Embryonic facial prominence (tissue), 1 donor: ENCODE data around the gene ZNF555.
"Not testable (repeated sequence)": the region's sequence is repeated elsewhere in the genome, so short reads cannot be mapped to it uniquely, and the experiment has no call there.

Experiments used
- DNase-seq: peaks from one replicate; pipeline ENCODE4 v3.0.0-alpha.2; 2016; ENCODE audit errors: extremely low spot score

ZNF555 gene

DNA sequence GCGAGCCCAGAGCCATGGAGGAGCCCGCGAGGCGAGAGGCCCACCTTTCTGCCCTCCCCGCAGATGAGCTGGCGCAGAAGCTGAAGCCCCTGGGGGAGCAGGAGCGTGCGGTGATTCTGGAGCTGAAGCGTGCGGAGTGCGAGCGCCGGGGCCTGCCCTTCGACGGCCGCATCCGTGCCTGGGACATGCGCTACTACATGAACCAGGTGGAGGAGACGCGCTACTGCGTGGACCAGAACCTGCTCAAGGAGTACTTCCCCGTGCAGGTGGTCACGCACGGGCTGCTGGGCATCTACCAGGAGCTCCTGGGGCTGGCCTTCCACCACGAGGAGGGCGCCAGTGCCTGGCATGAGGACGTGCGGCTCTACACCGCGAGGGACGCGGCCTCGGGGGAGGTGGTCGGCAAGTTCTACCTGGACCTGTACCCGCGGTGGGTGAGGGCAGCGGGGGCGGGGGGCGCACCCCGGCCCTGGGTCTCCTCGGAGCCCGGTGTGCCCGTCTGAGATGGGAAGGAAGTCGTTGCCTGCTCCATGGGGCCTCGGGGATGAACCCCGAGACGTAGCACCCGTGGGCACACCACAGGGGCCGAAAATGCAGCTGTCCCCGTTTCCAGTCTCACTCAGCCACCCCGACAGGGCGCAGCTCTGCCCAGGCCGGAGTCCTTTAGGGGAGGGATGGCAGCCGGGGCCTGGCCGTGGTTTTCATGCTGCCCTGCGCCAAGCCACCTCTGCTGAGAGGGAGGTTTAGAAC lies 33.7 kb upstream of the ZNF555 start:
- DNase-seq, result no peak

DNA sequence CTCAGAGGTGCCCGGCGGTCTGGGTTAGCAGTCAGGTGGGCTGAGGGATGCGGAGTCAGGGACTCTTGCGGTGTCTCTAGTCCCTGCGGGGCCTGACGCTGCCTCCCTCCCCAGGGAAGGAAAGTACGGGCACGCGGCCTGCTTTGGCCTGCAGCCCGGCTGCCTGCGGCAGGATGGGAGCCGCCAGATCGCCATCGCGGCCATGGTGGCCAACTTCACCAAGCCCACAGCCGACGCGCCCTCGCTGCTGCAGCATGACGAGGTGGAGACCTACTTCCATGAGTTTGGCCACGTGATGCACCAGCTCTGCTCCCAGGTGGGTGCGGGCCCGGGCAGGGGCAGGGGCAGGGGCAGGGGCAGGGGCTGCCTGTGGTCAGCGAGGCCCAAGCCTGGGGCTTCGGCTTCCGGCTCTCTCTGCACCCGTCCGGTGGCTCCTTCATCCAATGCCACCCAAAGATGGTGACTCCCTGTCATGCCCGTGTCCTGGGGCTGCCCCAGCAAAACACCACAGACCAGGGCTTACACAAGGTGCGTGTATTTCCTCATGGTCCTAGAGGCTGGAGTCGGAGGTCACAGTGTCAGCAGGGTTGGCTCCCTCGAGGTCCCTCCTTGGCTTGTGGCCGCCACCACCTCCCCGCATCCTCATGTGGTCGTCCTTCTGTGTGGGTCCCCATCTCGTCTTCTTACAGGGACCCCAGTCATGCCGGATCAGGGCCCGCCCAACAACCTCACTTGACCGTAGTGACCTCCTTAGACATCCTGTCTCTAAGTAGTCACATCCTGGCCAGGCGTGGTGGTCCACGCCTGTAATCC lies 32.9 kb upstream of the ZNF555 start:
- no peak for DNase-seq

DNA sequence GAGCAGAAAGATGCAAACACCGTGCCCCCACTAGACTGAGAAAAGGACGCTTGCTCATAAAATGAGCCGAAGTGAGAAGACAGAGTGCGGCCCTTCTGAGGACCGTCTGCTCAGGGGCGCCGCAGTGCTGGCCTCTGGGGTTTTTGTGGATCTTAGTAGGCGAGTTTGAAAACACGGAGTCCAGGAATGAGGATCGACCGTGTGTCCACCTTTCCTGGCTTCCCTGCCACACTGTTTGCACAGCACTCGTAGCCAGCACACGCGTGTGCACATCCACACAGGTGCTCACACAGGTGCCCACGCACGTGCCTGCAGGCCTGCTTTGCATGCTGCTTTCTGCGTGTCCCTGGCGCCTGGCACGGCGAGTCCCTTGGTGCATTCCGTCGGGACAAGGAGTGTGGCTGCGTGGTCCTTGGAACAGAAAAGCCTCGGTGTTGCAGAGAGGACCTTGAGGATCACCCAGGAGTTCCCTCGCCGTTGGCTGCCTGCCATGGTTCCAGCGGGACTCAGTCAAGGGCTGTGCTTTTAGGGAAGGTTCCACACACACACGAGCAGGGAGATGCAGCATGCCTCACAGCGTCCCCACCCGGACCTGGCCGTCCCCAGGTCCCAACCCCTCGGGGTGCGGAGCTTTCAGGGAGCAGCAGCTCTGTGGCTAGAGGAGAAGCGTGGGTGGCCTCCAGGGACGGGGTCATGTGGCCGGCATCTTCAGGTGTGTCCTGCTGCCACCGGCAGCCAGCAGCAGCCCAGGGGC lies 31.7 kb upstream of the ZNF555 start:
- DNase-seq, result no peak

DNA sequence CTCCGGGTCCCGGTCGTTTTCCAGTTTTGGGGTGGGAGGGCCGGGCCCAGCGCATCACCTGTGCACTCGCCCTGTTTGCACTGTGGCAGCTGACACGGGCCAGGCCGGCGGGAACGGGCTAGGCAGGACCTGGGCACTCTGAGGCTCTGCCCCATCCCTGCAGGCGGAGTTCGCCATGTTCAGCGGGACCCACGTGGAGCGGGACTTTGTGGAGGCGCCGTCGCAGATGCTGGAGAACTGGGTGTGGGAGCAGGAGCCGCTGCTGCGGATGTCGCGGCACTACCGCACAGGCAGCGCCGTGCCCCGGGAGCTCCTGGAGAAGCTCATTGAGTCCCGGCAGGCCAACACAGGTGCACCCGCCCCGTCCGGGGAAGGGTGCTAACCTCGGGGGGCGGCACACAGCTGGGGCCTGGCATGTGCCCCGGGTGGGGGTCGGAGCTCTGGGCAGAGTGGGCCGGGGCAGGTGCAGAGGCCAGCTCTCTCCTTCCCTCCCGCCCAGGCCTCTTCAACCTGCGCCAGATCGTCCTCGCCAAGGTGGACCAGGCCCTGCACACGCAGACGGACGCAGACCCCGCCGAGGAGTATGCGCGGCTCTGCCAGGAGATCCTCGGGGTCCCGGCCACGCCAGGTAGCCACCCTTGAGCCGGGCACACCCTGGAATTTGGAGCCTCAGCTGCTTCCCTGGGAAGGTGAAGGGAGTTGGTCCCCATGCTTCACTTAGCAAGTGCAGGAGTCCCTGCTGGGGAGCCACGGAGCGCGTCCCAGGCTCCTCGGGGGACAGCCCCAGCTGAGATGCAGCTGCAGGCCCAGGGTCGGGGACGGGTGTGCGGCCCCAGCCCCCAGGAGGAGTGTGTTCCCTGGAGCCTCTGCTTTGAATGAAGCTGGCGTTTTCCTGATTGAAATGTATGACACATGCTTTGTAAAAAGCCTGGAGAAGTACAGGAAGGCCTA lies 30.9 kb upstream of the ZNF555 start:
- DNase-seq, result no peak

DNA sequence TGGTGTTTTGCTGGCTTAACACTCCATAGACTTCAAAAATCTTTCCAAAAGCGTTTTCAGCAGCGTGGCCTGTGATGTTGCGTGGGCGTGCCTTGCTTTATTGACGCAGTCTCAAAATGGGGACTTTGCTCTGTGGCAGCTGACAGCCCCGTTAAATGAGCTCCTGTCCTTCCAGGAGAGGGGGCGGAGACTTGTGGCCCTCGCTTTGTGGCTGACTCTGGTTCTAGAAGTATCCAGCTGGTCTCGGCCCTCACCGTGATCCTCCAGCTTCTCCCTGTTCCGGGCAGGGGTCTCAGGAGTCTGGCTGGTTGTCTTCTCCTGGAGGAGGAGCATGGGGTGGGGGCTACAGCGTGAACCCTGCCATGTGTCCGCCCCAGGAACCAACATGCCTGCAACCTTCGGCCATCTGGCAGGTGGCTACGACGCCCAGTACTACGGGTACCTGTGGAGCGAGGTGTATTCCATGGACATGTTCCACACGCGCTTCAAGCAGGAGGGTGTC lies 30.0 kb upstream of the ZNF555 start:
- DNase-seq, result no peak

DNA sequence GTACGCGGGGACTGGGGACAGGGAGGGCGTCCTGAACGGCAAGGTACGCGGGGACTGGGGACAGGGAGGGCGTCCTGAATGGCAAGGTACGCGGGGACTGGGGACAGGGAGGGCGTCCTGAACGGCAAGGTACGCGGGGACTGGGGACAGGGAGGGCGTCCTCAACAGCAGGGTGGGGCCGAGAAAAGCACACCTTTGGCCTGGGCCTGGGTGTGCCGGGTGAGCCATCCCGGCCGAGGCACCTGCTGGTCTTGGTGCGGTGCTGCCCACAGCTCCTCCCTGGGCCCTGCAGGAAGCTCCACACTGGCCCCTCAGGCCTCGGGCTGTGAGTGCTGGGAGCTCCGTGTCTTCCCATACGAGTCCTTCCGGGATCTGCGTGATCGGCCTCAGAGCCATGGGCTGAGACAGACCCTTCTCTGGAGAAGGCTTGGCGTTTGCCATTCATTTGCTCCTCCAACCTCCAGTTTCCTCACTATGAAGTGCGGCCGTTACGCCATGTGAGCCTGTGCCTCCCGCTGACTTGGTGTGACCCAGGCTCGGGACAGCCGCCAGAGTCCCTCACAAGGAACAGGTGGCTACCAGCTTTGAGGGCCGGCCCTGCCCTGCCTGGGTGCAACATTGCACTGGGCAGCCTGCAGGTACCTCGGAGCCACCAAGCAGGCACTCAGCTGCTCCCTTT lies 29.4 kb upstream of the ZNF555 start:
- DNase-seq, result no peak

DNA sequence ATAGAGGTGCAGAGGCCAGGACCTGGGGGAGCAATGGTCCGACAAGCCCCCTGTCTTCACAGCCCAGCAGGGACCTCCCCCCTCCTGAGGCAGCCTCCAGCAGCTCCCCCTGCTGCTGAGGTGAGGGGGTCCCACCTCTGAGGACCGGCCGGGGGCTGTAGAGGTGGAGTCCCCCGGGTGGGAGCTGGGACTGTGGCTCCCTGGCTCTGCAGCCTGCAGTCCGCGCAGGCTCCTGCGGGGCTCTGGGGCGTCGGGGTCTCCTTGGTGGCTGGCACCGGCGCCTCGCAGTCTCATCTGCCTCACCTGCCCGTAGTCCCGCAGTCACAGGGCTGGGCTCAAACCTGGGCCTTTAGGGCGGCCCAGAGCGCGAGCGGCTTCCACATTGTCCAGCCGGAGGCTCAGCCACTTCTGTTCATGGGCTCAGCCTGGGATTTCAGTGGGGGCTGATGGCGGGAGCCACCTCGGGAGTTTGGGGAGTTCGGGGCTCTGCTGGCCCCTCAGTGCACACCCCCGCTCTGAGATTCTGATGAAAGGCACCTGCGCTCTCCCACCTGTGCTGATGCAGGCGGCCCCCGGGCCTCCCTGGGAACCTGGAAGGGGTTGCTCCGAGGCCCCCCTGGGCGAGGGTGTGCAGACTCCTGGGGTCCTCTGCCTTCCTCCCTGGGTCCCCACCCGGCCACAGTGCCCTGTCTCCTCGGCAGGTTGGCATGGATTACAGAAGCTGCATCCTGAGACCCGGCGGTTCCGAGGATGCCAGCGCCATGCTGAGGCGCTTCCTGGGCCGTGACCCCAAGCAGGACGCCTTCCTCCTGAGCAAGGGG lies 28.7 kb upstream of the ZNF555 start:
- no peak for DNase-seq

DNA sequence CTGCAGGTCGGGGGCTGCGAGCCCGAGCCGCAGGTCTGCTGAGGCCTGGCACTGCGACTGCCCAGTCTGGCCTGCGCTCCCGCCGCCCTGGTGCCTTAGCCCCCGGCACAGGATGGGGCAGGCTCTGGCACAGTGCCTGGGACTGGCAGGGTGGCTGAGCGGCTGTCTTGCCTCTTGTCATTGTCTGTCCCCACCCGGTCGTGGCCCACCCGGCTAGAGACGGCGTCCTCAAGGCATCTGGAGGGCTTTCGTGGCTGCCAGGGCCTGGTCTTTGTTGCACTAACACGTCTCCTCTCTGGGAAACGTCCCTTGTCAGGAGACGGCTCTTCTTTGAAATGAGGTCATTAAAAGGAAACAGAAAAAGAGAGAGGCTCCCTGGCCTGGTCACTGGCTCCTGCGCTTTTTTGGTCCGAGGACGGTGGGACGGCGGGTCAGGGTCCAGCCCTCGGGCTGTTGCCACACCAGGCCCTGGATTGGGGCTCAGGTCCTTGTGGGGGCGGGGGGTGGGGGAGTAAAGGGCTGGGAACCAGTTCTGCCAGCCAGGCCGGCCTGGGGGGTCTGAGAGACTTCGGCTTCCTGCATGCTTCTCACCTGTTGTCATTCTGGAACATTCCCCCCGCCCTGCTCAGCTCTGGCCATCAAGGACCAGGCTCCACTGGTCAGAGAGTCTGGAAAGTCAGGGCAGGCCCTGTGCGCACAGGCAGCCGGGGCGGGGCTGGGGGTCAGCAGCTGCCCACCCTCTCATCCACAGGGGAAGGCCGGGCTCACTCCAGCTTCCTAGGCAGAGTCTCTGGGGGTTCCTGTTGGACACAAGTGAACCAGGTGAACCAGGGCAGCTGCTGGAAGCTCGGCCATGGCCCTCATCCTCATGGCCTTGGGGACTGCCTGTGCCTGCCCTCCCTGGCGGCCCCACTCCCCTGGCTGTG lies 27.8 kb upstream of the ZNF555 start:
- no peak for DNase-seq

DNA sequence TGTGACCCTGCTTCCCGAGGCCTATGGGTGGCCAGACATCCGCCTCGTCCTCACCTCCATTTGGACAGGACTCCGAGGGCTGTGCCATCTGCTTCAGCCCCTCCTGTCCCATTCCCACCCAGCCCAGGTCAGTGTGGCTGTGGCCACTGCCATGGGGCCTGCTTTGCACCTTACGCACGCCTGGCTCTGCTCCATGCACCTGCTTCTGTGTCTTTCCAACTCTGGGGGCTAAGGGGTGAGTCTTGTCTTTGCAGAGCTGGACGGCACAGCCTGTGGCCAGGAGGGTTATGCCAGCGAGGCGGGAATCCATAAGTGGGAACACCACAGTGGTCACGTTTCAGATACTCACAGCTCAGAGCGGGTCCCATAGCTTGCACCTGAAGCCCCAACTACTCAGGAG lies 26.8 kb upstream of the ZNF555 start:
- no peak for DNase-seq

DNA sequence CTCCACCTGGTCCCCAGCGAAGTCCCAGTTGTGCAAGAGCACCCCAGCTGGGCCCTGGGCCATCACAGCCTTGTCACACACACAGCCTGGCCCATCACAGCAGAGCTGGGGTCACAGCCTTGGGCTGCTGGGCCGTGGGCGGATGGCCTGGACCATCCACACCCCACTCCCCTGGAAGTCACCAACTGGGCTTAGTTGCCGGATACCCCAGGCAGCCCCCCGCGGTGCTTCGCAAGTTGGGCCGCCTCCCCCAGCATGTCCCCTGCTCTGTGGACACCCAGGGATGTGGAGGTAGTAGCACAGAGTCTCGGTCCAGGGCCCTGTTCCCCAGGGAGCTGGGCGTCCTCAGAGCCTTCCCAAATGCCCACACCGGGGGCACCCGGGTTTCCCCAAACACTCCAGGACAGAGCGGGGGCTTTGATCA lies 26.1 kb upstream of the ZNF555 start:
- DNase-seq, result no peak

DNA sequence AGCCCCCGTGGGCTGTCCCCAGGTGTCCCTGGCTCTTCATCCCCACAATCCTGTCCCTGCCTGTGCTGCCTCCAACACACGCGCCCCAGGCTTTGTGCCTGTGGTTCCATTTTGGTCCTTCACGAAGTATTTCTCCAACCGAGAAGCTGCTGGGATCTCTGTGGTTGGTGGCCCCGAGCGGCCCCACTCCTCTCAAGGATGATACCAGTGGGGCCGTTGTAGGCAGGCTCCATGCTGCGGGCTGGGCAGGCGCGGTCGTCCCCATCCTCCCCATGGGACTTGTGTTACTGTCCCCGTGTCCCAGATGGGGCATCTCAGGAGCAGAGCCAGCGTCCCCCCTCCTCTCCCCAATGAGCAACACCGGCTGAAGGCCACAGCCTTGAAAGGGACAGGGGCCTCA lies 25.4 kb upstream of the ZNF555 start:
- no peak for DNase-seq

DNA sequence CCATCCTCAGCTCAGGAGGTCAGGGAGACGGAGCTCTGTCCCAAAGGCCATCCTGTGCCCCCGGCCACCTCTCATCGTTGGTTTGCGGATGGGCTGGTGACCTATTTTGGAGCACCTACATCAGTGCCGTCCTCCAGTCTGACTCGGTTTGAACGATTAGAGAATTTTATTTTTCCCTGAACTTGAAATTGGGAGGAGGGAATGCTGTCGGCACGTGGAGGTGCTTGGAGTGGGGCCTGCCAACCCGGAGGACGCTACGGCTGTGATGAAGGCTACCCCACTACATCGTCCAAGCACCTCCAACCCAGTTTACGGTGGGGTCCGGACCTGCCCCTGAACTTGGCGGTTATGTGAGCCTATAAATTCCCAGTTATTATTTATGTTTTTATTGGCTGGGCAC lies 24.6 kb upstream of the ZNF555 start:
- no peak for DNase-seq

DNA sequence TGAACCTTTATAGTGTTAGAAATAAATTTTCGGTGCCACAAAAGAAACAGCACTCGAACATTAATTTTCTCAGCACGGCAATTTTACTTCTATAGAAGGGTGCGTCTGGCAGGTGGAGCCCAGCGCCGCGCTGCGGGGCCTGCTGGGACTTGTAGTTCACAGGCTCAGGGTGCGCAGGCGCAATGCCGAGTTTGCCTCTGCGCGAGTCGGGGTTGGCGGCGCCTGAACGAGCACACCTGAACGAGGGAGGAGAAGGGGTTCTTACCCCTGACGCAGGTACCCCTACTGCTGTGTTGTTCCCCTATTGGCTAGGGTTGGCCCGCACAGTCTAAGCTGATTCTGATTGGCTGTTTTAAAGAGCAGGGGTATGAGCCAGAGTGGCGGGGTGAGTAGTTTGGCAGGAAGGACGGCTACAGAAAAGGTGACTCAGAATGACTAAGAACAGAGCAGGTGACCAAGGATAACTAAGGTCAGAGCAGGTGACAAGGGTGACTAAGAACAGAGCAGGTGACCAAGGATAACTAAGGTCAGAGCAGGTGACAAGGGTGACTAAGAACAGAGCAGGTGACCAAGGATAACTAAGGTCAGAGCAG lies 23.9 kb upstream of the ZNF555 start:
- not testable (repeated sequence) for DNase-seq

DNA sequence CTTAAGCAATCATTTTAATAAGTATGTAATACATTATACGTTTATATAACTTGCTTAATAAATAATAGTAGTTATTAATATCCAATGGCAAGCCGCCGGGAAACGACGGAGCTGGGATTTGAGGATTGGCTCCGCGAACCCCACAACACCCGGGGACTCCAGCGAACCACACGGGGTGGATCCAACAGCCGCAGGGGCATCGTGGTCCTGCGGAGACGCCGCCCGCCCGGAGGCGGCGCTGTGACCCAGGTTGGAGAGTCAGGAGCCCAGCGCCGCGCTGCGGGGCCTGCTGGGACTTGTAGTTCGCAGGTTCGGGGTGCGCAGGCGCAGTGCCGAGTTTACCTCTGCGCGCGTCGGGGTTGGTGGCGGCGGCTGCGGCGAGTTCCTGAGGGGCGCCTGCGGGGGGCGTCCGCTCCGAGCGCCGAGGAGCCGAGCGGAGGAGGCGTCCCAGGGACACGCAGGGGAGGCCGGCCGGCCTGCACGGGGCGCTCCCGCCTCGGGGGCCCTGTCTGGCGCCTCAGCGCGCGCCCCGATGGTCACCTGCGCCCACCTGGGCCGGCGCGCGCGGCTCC lies 21.6 kb upstream of the ZNF555 start, which contains the start of gene ZNF554:
TSS of gene ZNF554 (plus strand) at position 329 of the 572 bp plus-strand sequence. CDS start at position 533, 204 bp downstream.
- DNase-seq, result peak; percentile 84

DNA sequence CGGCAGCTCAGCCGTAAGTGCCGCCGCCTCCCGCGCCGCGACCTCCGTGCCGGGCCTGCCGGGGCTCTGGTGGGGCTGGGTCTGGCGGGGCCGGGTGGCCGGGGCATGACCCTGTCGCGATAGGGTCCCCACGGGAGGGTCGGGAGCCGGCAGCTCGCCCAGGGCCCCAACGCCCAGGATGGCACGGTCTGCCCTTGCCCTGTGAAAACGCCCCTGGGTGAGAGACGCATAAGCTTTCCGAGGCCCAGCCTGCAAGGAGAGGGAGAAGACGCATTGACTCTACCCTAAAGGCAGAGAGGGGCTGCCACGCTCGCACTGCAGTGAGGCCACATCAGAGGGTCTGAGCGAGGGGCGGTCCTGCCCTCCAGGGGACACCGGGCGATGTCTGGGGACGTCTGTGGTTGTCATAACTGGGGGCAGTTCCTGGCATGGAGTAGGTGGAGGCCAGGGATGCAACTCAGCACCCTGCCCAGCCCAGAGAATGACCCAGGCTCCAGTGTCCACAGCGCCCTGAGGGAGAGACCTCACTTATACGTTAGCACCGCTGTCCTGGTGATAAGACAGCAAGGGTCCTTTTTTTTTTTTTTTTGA lies 21.1 kb upstream of the ZNF555 start:
- DNase-seq, result no peak

DNA sequence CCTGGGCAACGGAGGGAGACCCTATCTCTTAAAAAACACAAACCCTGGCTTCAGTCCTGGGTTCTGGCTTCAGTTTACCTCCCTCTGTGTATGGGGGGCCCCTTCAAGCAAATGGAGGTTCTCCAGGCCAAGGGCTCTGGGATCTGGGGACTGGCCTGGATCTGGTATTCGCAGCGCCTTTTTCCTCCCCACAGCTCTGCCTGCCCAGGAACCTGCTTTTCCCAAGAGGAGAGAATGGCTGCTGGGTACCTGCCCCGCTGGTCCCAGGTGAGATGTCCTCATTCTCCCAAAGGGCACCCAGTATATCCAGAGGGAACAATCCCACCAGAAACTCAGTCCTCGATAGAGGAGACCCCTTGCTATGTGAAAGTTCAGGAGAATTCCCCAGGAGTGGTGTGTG lies 18.4 kb upstream of the ZNF555 start:
- no peak for DNase-seq

DNA sequence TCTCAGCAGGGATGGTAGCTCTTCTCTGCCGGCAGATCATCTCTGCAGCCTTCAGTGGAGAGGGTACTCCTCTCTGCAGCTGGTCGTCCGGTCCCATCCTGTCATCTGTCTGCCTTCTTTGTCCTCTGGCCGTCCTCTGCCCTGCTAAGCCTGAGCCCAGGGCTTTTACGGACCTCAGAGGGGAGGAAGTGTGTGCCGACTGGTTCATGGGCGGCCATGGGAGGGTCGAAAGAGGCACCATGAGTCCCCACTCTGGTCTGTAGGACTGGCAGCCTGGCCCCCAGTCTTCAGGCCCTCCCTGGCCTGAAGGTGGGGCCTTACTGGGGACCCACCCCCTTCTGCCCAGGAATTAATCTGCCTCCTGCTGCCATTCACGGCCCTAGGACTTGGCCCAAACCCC lies 17.6 kb upstream of the ZNF555 start:
- DNase-seq, result no peak
